GM23338 (cell line): ENCODE measurements around the gene SLC38A10. TPM values are rescaled to one million over a fixed set of nuclear protein-coding genes. Genes with fewer than 3 reads are reported as not detected.

Experiments used
- ATAC-seq: fragments of 200-7000 bp; cut with Tn5 transposase; 3 replicates; pipeline ENCODE4 v1.9.1; 2020
- DNase-seq: peaks from one replicate; pipeline ENCODE4 v3.0.0-alpha.2; 2015; ENCODE audit warnings: low spot score
- H2AFZ ChIP-seq: fragments of 200-600 bp; sonication (generic); 2 replicates; pipeline ENCODE4 v1.8.0; 2016; ENCODE audit warnings: antibody characterized with exemption, mild to moderate bottlenecking, moderate library complexity
- H3F3A ChIP-seq: fragments of 200-600 bp; sonication (generic); replicated peaks from 2 replicates; pipeline ENCODE4 v1.8.0; 2017; ENCODE audit warnings: antibody characterized with exemption, mixed run types, low read depth
- H3K27ac ChIP-seq: fragments of 200-600 bp; sonication (generic); 2 replicates; pipeline ENCODE4 v1.6.1; 2016; ENCODE audit warnings: low read depth
- H3K27me3 ChIP-seq: fragments of 200-600 bp; sonication (generic); 2 replicates; pipeline ENCODE4 v1.8.0; 2016; ENCODE audit warnings: mild to moderate bottlenecking, mixed run types, moderate library complexity; ENCODE audit not compliant: insufficient read depth
- H3K36me3 ChIP-seq: fragments of 200-600 bp; sonication (generic); 2 replicates; pipeline ENCODE4 v1.8.0; 2016; ENCODE audit warnings: mild to moderate bottlenecking; ENCODE audit not compliant: insufficient read depth
- H3K4me1 ChIP-seq: fragments of 200-600 bp; sonication (generic); 2 replicates; pipeline ENCODE4 v1.8.0; 2016; ENCODE audit warnings: mild to moderate bottlenecking, moderate library complexity; ENCODE audit not compliant: insufficient read depth
- H3K4me2 ChIP-seq: fragments of 200-600 bp; sonication (generic); 2 replicates; pipeline ENCODE4 v1.7.1; 2017; ENCODE audit warnings: mixed run types
- H3K4me3 ChIP-seq: fragments of 200-600 bp; sonication (generic); 2 replicates; pipeline ENCODE4 v1.6.1; 2016; ENCODE audit warnings: mixed run types
- H3K79me2 ChIP-seq: fragments of 200-600 bp; sonication (generic); replicated peaks from 2 replicates; pipeline ENCODE4 v1.8.0; 2017; ENCODE audit warnings: mild to moderate bottlenecking; ENCODE audit not compliant: insufficient read depth
- H3K9me2 ChIP-seq: fragments of 200-600 bp; sonication (generic); 2 replicates; pipeline ENCODE4 v1.8.0; 2017; ENCODE audit not compliant: insufficient read depth
- H4K20me1 ChIP-seq: fragments of 200-600 bp; sonication (generic); replicated peaks from 2 replicates; pipeline ENCODE4 v1.8.0; 2017; ENCODE audit warnings: mild to moderate bottlenecking; ENCODE audit not compliant: insufficient read depth
- H3K27ac Mint-ChIP-seq: 2 replicates; pipeline ENCODE4 v1.8.0; 2020; ENCODE audit warnings: inconsistent platforms, mild to moderate bottlenecking, moderate library complexity, mixed read lengths
- H3K27me3 Mint-ChIP-seq: 3 replicates; pipeline ENCODE4 v1.8.0; 2022; ENCODE audit warnings: low read depth, mild to moderate bottlenecking, moderate library complexity, mixed read lengths, inconsistent platforms; ENCODE audit not compliant: insufficient read depth, poor library complexity
- H3K36me3 Mint-ChIP-seq: 3 replicates; pipeline ENCODE4 v1.8.0; 2021; ENCODE audit warnings: low read depth, mild to moderate bottlenecking, inconsistent platforms, moderate library complexity, mixed read lengths
- H3K4me1 Mint-ChIP-seq: 3 replicates; pipeline ENCODE4 v1.8.0; 2020; ENCODE audit warnings: mild to moderate bottlenecking, inconsistent platforms, mixed read lengths
- H3K4me3 Mint-ChIP-seq: 3 replicates; pipeline ENCODE4 v1.8.0; 2021; ENCODE audit warnings: moderate library complexity, mild to moderate bottlenecking, inconsistent platforms, mixed read lengths
- H3K9me3 Mint-ChIP-seq: 3 replicates; pipeline ENCODE4 v1.8.0; 2020; ENCODE audit warnings: moderate library complexity, mild to moderate bottlenecking, inconsistent platforms, mixed read lengths
- CREB1 ChIP-seq: fragments of 250-450 bp; sonication (Bioruptor Pico); IDR thresholded peaks from 2 replicates; pipeline ENCODE4 v1.5.0; 2020; ENCODE audit warnings: low read depth, mild to moderate bottlenecking, moderate library complexity
- EZH2 ChIP-seq: fragments of 200-600 bp; sonication (generic); IDR thresholded peaks from one replicate; pipeline ENCODE4 v1.8.0; 2017; ENCODE audit warnings: antibody characterized with exemption, mild to moderate bottlenecking, low read depth; ENCODE audit not compliant: unreplicated experiment
- EZH2phosphoT487 ChIP-seq: fragments of 200-600 bp; sonication (generic); IDR thresholded peaks from one replicate; pipeline ENCODE4 v1.8.1; 2018; ENCODE audit warnings: antibody characterized with exemption; ENCODE audit not compliant: unreplicated experiment
- JUNB ChIP-seq: IDR thresholded peaks from one replicate; pipeline ENCODE4 v1.6.1; 2016; ENCODE audit warnings: antibody characterized with exemption; ENCODE audit not compliant: unreplicated experiment
- NANOG ChIP-seq: IDR thresholded peaks from 2 replicates; pipeline ENCODE4 v1.6.1; 2016; ENCODE audit warnings: antibody characterized with exemption, borderline replicate concordance
- POLR2AphosphoS5 ChIP-seq: IDR thresholded peaks from 2 replicates; pipeline ENCODE4 v1.6.1; 2016; ENCODE audit warnings: antibody characterized with exemption, low read depth
- STAT1 ChIP-seq: IDR thresholded peaks from one replicate; pipeline ENCODE4 v1.6.1; 2016; ENCODE audit warnings: antibody characterized with exemption; ENCODE audit not compliant: unreplicated experiment
- ZNF114 ChIP-seq: fragments of 250-450 bp; sonication (Bioruptor Pico); IDR thresholded peaks from 2 replicates; pipeline ENCODE4 v1.5.0; 2020; ENCODE audit warnings: mild to moderate bottlenecking, moderate library complexity
- ZNF331 ChIP-seq: fragments of 250-450 bp; sonication (Bioruptor Pico); IDR thresholded peaks from 2 replicates; pipeline ENCODE4 v1.5.0; 2020; ENCODE audit warnings: low read depth, mild to moderate bottlenecking, moderate library complexity
- polyA plus RNA-seq: library from polyadenylated mRNA; unstranded; fragments of >200 nt; fragmentation: Nextera tagmentation; extraction: Ambion mirVana; gene quantifications from 2 replicates; pipeline ENCODE4 v1.2.1, GENCODE V29; 2016
- total RNA-seq: library from RNA; depleted of rRNA; stranded (reverse); fragments of >200 nt; shearing (Covaris generic); gene quantifications from 2 replicates; pipeline ENCODE4 v1.2.3, GENCODE V29; 2014
- TF ChIP-seq, protein P1 (sequence below): IDR thresholded peaks from 2 replicates; pipeline ENCODE4 v1.6.1; 2016; ENCODE audit warnings: antibody characterized with exemption
- TF ChIP-seq, protein P2 (sequence below): IDR thresholded peaks from one replicate; pipeline ENCODE4 v1.6.1; 2018; ENCODE audit warnings: antibody characterized with exemption; ENCODE audit not compliant: unreplicated experiment
- TF ChIP-seq, protein P3 (sequence below), 2 experiments: fragments of 200-600 bp in 1 of 2; sonication (generic) in 1 of 2; conservative IDR thresholded peaks; 2 replicates each; pipeline versions ENCODE4 v1.5.1 to v1.6.1; 2016 to 2017; ENCODE audit warnings: antibody characterized with exemption in 2 of 2, low read depth in 2 of 2, mild to moderate bottlenecking in 2 of 2, moderate library complexity in 1 of 2
- TF ChIP-seq, protein P4 (sequence below): fragments of 250-450 bp; sonication (Bioruptor Pico); IDR thresholded peaks from 2 replicates; pipeline ENCODE4 v1.5.0; 2020; ENCODE audit warnings: mild to moderate bottlenecking, moderate library complexity

SLC38A10 gene
- total and polyA plus RNA-seq, 2 experiments from 2014 or later = 17.1 to 55.8 TPM

DNA sequence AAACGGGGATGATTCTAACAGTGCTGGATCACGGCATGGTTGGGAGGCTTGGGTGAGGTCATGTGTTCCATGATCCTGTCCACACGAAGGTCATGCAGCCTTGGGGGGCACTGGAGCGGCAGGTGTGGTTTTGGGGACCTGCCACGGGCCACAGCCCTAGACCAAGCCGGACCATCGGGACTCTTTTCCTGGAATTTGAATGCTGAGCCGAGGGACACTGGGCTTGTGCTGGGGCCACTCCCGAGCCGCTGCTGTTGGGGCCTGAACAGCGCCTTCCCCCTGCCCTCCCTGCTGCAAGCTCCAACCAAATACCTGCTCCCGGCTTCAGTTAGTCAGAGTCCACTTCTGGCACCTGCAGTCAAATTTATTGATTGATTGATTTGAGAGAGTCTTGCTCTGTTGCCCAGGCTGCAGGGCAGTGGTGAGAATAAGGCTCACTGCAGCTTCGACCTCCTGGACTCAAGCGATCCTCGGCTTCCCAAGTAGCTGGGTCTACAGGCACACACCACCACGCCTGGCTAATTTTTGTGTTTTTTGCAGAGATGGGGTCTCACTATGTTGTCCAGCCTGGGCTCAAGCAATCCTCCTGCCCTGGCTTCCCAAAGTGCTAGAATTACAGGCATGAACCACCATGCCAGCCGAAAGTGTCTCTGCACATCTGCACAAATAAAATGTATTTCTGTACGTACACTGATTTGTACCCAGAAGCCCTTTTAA is 37.2 kb upstream of the SLC38A10 start:
- no peak for TF ChIP-seq CREB1 (CRISPR knock-in tag)
- no peak for TF ChIP-seq EZH2
- TF ChIP-seq, protein P1, sequence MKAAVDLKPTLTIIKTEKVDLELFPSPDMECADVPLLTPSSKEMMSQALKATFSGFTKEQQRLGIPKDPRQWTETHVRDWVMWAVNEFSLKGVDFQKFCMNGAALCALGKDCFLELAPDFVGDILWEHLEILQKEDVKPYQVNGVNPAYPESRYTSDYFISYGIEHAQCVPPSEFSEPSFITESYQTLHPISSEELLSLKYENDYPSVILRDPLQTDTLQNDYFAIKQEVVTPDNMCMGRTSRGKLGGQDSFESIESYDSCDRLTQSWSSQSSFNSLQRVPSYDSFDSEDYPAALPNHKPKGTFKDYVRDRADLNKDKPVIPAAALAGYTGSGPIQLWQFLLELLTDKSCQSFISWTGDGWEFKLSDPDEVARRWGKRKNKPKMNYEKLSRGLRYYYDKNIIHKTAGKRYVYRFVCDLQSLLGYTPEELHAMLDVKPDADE = no peak
- TF ChIP-seq, protein P2, sequence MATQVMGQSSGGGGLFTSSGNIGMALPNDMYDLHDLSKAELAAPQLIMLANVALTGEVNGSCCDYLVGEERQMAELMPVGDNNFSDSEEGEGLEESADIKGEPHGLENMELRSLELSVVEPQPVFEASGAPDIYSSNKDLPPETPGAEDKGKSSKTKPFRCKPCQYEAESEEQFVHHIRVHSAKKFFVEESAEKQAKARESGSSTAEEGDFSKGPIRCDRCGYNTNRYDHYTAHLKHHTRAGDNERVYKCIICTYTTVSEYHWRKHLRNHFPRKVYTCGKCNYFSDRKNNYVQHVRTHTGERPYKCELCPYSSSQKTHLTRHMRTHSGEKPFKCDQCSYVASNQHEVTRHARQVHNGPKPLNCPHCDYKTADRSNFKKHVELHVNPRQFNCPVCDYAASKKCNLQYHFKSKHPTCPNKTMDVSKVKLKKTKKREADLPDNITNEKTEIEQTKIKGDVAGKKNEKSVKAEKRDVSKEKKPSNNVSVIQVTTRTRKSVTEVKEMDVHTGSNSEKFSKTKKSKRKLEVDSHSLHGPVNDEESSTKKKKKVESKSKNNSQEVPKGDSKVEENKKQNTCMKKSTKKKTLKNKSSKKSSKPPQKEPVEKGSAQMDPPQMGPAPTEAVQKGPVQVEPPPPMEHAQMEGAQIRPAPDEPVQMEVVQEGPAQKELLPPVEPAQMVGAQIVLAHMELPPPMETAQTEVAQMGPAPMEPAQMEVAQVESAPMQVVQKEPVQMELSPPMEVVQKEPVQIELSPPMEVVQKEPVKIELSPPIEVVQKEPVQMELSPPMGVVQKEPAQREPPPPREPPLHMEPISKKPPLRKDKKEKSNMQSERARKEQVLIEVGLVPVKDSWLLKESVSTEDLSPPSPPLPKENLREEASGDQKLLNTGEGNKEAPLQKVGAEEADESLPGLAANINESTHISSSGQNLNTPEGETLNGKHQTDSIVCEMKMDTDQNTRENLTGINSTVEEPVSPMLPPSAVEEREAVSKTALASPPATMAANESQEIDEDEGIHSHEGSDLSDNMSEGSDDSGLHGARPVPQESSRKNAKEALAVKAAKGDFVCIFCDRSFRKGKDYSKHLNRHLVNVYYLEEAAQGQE = no peak
- TF ChIP-seq, protein P3, sequence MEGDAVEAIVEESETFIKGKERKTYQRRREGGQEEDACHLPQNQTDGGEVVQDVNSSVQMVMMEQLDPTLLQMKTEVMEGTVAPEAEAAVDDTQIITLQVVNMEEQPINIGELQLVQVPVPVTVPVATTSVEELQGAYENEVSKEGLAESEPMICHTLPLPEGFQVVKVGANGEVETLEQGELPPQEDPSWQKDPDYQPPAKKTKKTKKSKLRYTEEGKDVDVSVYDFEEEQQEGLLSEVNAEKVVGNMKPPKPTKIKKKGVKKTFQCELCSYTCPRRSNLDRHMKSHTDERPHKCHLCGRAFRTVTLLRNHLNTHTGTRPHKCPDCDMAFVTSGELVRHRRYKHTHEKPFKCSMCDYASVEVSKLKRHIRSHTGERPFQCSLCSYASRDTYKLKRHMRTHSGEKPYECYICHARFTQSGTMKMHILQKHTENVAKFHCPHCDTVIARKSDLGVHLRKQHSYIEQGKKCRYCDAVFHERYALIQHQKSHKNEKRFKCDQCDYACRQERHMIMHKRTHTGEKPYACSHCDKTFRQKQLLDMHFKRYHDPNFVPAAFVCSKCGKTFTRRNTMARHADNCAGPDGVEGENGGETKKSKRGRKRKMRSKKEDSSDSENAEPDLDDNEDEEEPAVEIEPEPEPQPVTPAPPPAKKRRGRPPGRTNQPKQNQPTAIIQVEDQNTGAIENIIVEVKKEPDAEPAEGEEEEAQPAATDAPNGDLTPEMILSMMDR (conservative IDR thresholded peaks at IDR 0.05; ENCODE audit: low read depth in 2 of 2) = no peak
- TF ChIP-seq ZNF114 = no peak
- TF ChIP-seq, protein P4, sequence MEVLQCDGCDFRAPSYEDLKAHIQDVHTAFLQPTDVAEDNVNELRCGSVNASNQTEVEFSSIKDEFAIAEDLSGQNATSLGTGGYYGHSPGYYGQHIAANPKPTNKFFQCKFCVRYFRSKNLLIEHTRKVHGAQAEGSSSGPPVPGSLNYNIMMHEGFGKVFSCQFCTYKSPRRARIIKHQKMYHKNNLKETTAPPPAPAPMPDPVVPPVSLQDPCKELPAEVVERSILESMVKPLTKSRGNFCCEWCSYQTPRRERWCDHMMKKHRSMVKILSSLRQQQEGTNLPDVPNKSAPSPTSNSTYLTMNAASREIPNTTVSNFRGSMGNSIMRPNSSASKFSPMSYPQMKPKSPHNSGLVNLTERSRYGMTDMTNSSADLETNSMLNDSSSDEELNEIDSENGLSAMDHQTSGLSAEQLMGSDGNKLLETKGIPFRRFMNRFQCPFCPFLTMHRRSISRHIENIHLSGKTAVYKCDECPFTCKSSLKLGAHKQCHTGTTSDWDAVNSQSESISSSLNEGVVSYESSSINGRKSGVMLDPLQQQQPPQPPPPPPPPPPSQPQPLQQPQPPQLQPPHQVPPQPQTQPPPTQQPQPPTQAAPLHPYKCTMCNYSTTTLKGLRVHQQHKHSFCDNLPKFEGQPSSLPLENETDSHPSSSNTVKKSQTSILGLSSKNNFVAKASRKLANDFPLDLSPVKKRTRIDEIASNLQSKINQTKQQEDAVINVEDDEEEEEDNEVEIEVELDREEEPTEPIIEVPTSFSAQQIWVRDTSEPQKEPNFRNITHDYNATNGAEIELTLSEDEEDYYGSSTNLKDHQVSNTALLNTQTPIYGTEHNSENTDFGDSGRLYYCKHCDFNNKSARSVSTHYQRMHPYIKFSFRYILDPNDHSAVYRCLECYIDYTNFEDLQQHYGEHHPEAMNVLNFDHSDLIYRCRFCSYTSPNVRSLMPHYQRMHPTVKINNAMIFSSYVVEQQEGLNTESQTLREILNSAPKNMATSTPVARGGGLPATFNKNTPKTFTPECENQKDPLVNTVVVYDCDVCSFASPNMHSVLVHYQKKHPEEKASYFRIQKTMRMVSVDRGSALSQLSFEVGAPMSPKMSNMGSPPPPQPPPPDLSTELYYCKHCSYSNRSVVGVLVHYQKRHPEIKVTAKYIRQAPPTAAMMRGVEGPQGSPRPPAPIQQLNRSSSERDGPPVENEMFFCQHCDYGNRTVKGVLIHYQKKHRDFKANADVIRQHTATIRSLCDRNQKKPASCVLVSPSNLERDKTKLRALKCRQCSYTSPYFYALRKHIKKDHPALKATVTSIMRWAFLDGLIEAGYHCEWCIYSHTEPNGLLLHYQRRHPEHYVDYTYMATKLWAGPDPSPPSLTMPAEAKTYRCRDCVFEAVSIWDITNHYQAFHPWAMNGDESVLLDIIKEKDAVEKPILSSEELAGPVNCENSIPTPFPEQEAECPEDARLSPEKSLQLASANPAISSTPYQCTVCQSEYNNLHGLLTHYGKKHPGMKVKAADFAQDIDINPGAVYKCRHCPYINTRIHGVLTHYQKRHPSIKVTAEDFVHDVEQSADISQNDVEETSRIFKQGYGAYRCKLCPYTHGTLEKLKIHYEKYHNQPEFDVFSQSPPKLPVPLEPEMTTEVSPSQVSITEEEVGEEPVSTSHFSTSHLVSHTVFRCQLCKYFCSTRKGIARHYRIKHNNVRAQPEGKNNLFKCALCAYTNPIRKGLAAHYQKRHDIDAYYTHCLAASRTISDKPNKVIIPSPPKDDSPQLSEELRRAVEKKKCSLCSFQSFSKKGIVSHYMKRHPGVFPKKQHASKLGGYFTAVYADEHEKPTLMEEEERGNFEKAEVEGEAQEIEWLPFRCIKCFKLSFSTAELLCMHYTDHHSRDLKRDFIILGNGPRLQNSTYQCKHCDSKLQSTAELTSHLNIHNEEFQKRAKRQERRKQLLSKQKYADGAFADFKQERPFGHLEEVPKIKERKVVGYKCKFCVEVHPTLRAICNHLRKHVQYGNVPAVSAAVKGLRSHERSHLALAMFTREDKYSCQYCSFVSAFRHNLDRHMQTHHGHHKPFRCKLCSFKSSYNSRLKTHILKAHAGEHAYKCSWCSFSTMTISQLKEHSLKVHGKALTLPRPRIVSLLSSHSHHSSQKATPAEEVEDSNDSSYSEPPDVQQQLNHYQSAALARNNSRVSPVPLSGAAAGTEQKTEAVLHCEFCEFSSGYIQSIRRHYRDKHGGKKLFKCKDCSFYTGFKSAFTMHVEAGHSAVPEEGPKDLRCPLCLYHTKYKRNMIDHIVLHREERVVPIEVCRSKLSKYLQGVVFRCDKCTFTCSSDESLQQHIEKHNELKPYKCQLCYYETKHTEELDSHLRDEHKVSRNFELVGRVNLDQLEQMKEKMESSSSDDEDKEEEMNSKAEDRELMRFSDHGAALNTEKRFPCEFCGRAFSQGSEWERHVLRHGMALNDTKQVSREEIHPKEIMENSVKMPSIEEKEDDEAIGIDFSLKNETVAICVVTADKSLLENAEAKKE (CRISPR knock-in tag) = no peak
- no peak for TF ChIP-seq POLR2AphosphoS5
- no peak for TF ChIP-seq STAT1
- no peak for TF ChIP-seq ZNF331 (CRISPR knock-in tag)
- no peak for TF ChIP-seq NANOG
- no peak for TF ChIP-seq EZH2phosphoT487
- no peak for TF ChIP-seq JUNB
- no peaks in the 10 kb centered on the region for H3K9me3 Mint-ChIP-seq
- peaks cover 22% of the 10 kb centered on the region for H3K4me1 Mint-ChIP-seq
- H3K27me3 Mint-ChIP-seq = peaks cover 12% of the 10 kb centered on the region
- Histone ChIP-seq H3K4me3 (no peak overlapping the region), H4K20me1 (no peaks in the 10 kb centered on the region), H3K36me3 (no peaks in the 10 kb centered on the region), H3K9me2 (no peaks in the 10 kb centered on the region), H3K4me2 (no peak overlapping the region), H3K27me3 (no peaks in the 10 kb centered on the region), H3K79me2 (no peaks in the 10 kb centered on the region), H3K27ac (no peak overlapping the region), H3K4me1 (peaks cover 4% of the 10 kb centered on the region; the same call in 1 of the 2 replicates), H2AFZ (no peak overlapping the region), H3F3A (no peaks in the 10 kb centered on the region)
- no peak for ATAC-seq
- H3K4me3 Mint-ChIP-seq = no peak overlapping the region
- no peak overlapping the region for H3K27ac Mint-ChIP-seq
- DNase-seq = no peak
- H3K36me3 Mint-ChIP-seq = no peaks in the 10 kb centered on the region
